Right renal cortex interstitium (tissue), 3 donors: Measurements from ENCODE around the gene MYBPC3. TPM values are rescaled to one million over a fixed set of nuclear protein-coding genes. Genes with fewer than 3 reads are reported as not detected.
A peak's percentile ranks its signal among the peaks of the same experiment; 100 is the strongest.

Experiments
- DNase-seq, 3 donors: peaks; one replicate each; pipeline ENCODE4 v3.0.0-alpha.2; 2013; ENCODE audit warnings: low read depth in 3 of 3, low spot score in 2 of 3
- polyA plus RNA-seq, 3 donors: library from polyadenylated mRNA; unstranded; fragments of 120-200 nt; gene quantifications; one replicate each; pipeline ENCODE4 v1.2.1, GENCODE V29; 2013; ENCODE audit not compliant: insufficient read length in 3 of 3

Gene MYBPC3
- polyA plus RNA-seq, 3 donors, result 0.08 to 0.64 (median 0.18) TPM

GRCh38 chr11:47359162-47359561 lies 6.7 kb upstream of the MYBPC3 start:
- no peak for DNase-seq

- no peak for DNase-seq
Measured at GRCh38 chr11:47358731-47359051, 6.2 kb upstream of the MYBPC3 start.

- no peak for DNase-seq
Measured at GRCh38 chr11:47357985-47358730, 5.7 kb upstream of the MYBPC3 start.

- no peak for DNase-seq
Measured at GRCh38 chr11:47356998-47357329, 4.5 kb upstream of the MYBPC3 start.

- no peak for DNase-seq
Measured at GRCh38 chr11:47356129-47356997, 3.9 kb upstream of the MYBPC3 start.

GRCh38 chr11:47355283-47356128 lies 3.0 kb upstream of the MYBPC3 start:
- peak; percentile 78 to 84 (median 83) for DNase-seq

GRCh38 chr11:47354913-47355282 lies 2.4 kb upstream of the MYBPC3 start:
- no peak for DNase-seq

GRCh38 chr11:47353978-47354774 lies 1.7 kb upstream of the MYBPC3 start:
- DNase-seq, result no peak

- DNase-seq, result no peak
Measured at GRCh38 chr11:47351156-47352126, 1.1 kb downstream of the MYBPC3 start.

GRCh38 chr11:47350315-47350714 lies 2.2 kb downstream of the MYBPC3 start:
- no peak for DNase-seq

GRCh38 chr11:47349521-47350095 lies 2.9 kb downstream of the MYBPC3 start:
- no peak for DNase-seq

GRCh38 chr11:47348859-47349258 lies 3.6 kb downstream of the MYBPC3 start:
- DNase-seq, result no peak

GRCh38 chr11:47348131-47348802 lies 4.2 kb downstream of the MYBPC3 start:
- DNase-seq, result no peak

- DNase-seq, result no peak
Measured at GRCh38 chr11:47347137-47347536, 5.4 kb downstream of the MYBPC3 start.

GRCh38 chr11:47345890-47346563 lies 6.5 kb downstream of the MYBPC3 start:
- DNase-seq, result no peak

GRCh38 chr11:47342854-47343253 lies 9.6 kb downstream of the MYBPC3 start:
- DNase-seq, result no peak

- DNase-seq, result no peak
Measured at GRCh38 chr11:47342036-47342803, 10.3 kb downstream of the MYBPC3 start.
